GM10266 (cell line): ENCODE measurements around the gene SH3RF1.

Experiments used
- DNase-seq: peaks from one replicate; pipeline ENCODE4 v3.0.0; 2012; ENCODE audit errors: extremely low spot score
- CTCF ChIP-seq: IDR thresholded peaks from 2 replicates; pipeline ENCODE4 v1.5.1; 2012; ENCODE audit warnings: mild to moderate bottlenecking, low read depth; ENCODE audit not compliant: control insufficient read depth, insufficient read depth; ENCODE audit errors: missing control alignments

The SH3RF1 gene

GRCh38 chr4:169136330-169136729, 134.4 kb downstream of the SH3RF1 start:
- no peak for DNase-seq
- no peak for TF ChIP-seq CTCF

GRCh38 chr4:169135776-169136175, 135.0 kb downstream of the SH3RF1 start:
- no peak for DNase-seq
- no peak for TF ChIP-seq CTCF

- no peak for DNase-seq
- TF ChIP-seq CTCF = no peak
Observed at GRCh38 chr4:169133932-169134331, 136.8 kb downstream of the SH3RF1 start.

GRCh38 chr4:169132561-169133305, 138.0 kb downstream of the SH3RF1 start:
- no peak for DNase-seq
- TF ChIP-seq CTCF = no peak

- no peak for DNase-seq
- TF ChIP-seq CTCF = no peak
Observed at GRCh38 chr4:169131556-169132208, 139.1 kb downstream of the SH3RF1 start.

GRCh38 chr4:169128902-169129301, 141.9 kb downstream of the SH3RF1 start:
- DNase-seq = no peak
- TF ChIP-seq CTCF = no peak

- no peak for TF ChIP-seq CTCF
- no peak for DNase-seq
Observed at GRCh38 chr4:169127314-169127713, 143.4 kb downstream of the SH3RF1 start.
